HEK293 (cell line): ENCODE data around the gene TMEM37.

Source experiments
- ZNF366 ChIP-seq: fragments of 450-650 bp; formaldehyde crosslinking; conservative IDR thresholded peaks from 2 replicates; pipeline ENCODE4 v1.5.1; 2016; ENCODE audit warnings: missing biosample characterization, missing genetic modification characterization
- ZNF626 ChIP-seq: fragments of 450-650 bp; sonication (Bioruptor Pico); formaldehyde crosslinking; IDR thresholded peaks from 2 replicates; pipeline ENCODE4 v1.5.1; 2018; ENCODE audit warnings: missing biosample characterization, missing genetic modification characterization, inconsistent platforms
- TF ChIP-seq, protein P1 (sequence below): fragments of 450-650 bp; formaldehyde crosslinking; IDR thresholded peaks from 2 replicates; pipeline ENCODE4 v1.5.1; 2016; ENCODE audit warnings: missing biosample characterization, missing genetic modification characterization
- TF ChIP-seq, protein P2 (sequence below): fragments of 450-650 bp; formaldehyde crosslinking; IDR thresholded peaks from 2 replicates; pipeline ENCODE4 v1.5.1; 2016; ENCODE audit warnings: missing biosample characterization, missing genetic modification characterization

DNA sequence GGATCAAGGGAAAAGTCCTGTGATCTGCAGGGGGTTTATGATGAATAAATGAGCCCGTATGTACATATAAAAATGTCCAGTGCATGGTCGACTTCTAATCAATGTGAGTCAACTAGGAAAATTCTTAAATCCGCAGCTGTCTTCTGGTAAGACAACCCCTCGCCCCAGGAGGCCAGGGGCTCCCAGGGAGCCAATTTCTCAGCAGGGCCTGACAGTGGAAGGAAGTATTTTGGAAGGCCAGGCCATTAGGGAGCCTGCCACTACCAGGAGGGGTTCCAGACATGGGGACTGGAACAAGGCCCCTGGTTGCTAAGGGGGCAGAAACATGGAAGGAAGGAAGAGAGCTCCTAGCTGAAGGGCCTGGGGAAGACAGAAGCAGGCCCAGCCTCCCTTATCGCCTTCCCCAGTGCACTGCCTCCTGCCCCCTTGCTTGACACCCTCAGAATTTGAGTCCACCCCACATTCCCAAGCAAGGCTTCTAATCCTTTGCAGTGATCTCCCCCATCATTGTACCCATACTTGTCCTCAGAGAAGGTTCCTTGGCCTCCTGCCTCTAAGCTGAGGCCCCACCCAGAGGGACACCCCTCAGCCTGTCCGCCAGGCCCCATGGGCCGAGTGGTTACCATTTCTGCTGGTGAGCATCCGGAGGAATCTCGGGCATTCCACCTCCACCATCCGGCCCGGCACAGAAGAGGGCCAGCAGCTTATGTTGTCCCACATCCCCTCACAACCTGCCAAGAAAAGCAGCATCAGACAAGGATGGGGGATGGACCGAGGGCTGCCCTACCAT is 46.7 kb downstream of the TMEM37 start:
- TF ChIP-seq, protein P1, sequence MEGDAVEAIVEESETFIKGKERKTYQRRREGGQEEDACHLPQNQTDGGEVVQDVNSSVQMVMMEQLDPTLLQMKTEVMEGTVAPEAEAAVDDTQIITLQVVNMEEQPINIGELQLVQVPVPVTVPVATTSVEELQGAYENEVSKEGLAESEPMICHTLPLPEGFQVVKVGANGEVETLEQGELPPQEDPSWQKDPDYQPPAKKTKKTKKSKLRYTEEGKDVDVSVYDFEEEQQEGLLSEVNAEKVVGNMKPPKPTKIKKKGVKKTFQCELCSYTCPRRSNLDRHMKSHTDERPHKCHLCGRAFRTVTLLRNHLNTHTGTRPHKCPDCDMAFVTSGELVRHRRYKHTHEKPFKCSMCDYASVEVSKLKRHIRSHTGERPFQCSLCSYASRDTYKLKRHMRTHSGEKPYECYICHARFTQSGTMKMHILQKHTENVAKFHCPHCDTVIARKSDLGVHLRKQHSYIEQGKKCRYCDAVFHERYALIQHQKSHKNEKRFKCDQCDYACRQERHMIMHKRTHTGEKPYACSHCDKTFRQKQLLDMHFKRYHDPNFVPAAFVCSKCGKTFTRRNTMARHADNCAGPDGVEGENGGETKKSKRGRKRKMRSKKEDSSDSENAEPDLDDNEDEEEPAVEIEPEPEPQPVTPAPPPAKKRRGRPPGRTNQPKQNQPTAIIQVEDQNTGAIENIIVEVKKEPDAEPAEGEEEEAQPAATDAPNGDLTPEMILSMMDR, result no peak
- TF ChIP-seq ZNF366 (no peak), ZNF626 (tag by site-specific recombination) (no peak)
- TF ChIP-seq, protein P2, sequence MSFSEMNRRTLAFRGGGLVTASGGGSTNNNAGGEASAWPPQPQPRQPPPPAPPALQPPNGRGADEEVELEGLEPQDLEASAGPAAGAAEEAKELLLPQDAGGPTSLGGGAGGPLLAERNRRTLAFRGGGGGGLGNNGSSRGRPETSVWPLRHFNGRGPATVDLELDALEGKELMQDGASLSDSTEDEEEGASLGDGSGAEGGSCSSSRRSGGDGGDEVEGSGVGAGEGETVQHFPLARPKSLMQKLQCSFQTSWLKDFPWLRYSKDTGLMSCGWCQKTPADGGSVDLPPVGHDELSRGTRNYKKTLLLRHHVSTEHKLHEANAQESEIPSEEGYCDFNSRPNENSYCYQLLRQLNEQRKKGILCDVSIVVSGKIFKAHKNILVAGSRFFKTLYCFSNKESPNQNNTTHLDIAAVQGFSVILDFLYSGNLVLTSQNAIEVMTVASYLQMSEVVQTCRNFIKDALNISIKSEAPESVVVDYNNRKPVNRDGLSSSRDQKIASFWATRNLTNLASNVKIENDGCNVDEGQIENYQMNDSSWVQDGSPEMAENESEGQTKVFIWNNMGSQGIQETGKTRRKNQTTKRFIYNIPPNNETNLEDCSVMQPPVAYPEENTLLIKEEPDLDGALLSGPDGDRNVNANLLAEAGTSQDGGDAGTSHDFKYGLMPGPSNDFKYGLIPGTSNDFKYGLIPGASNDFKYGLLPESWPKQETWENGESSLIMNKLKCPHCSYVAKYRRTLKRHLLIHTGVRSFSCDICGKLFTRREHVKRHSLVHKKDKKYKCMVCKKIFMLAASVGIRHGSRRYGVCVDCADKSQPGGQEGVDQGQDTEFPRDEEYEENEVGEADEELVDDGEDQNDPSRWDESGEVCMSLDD (tag by site-specific recombination), result no peak
